ENCODE measurements around the gene ACYP2.

GRCh38 chr2:54097124-54097523 lies 18.3 kb upstream of the ACYP2 start:
- TF ChIP-seq GATA2 (IDR thresholded peaks at IDR 0.05; ENCODE audit: low read depth, low read length) (no peak), GATA3 (IDR thresholded peaks at IDR 0.05; ENCODE audit: low read depth, low read length) (no peak)

All from SH-SY5Y (cell line).